Measurements from ENCODE around the gene VWA8. TPM values are rescaled to one million over a fixed set of nuclear protein-coding genes. Genes with fewer than 3 reads are reported as not detected.

Gene VWA8
- total RNA-seq, 1 experiment from 2014 or later: 21.4 TPM

- no peak for TF ChIP-seq CTCF (IDR thresholded peaks at IDR 0.05; ENCODE audit: unreplicated experiment)
- Mint-ChIP-seq H3K36me3 (ENCODE audit: insufficient read depth, unreplicated experiment) (peaks cover 5% of the 10 kb centered on the region), H3K27me3 (ENCODE audit: insufficient read depth, unreplicated experiment) (no peaks in the 10 kb centered on the region), H3K4me1 (ENCODE audit: insufficient read depth, unreplicated experiment) (peaks cover 16% of the 10 kb centered on the region), H3K9me3 (ENCODE audit: unreplicated experiment) (no peaks in the 10 kb centered on the region), H3K27ac (ENCODE audit: low read depth, unreplicated experiment) (peak overlapping the region; percentile 72), H3K4me3 (ENCODE audit: unreplicated experiment) (peak overlapping the region; percentile 4)
- CTCF ChIA-PET: interaction anchor here (0.6 to 0.7 kb wide), 2 partner anchors 68 to 80 kb away, joined by 3 read pairs; no protein-coding TSS in a partner anchor
- DNase-seq (ENCODE audit: unreplicated experiment): peak; percentile 76
- intact Hi-C loops (cut with micrococcal nuclease): no loop called here
- POLR2A ChIA-PET: interaction anchor here (0.6 to 1.3 kb wide), 8 partner anchors 8 to 327 kb away, joined by 3 to 5 read pairs (median 3); partner anchors contain the start of gene DGKH
- BruUV-seq (replicated peaks): no TSS peak
Measured at GRCh38 chr13:41720839-41721561, 239.9 kb downstream of the VWA8 start.

- peaks cover 12% of the 10 kb centered on the region for H3K36me3 Mint-ChIP-seq (ENCODE audit: insufficient read depth, unreplicated experiment)
- no peak overlapping the region for H3K27ac Mint-ChIP-seq (ENCODE audit: low read depth, unreplicated experiment)
- H3K4me1 Mint-ChIP-seq (ENCODE audit: insufficient read depth, unreplicated experiment): peaks cover 13% of the 10 kb centered on the region
- intact Hi-C loops (cut with micrococcal nuclease): no loop called here
- no peak overlapping the region for H3K4me3 Mint-ChIP-seq (ENCODE audit: unreplicated experiment)
- CTCF ChIA-PET: interaction anchor here (1.8 kb wide), 1 partner anchor 48 kb away, joined by 8 read pairs; no protein-coding TSS in a partner anchor
- no peaks in the 10 kb centered on the region for H3K27me3 Mint-ChIP-seq (ENCODE audit: insufficient read depth, unreplicated experiment)
- TF ChIP-seq CTCF (IDR thresholded peaks at IDR 0.05; ENCODE audit: unreplicated experiment): no peak
- POLR2A ChIA-PET: no interaction called here
- no peaks in the 10 kb centered on the region for H3K9me3 Mint-ChIP-seq (ENCODE audit: unreplicated experiment)
- DNase-seq (ENCODE audit: unreplicated experiment): no peak
- no TSS peak for BruUV-seq (replicated peaks)
Measured at GRCh38 chr13:41716236-41716635, 244.7 kb downstream of the VWA8 start.

GRCh38 chr13:41713405-41713804 is 247.5 kb downstream of the VWA8 start:
- Mint-ChIP-seq H3K27me3 (ENCODE audit: insufficient read depth, unreplicated experiment) (no peaks in the 10 kb centered on the region), H3K4me1 (ENCODE audit: insufficient read depth, unreplicated experiment) (peaks cover 6% of the 10 kb centered on the region), H3K36me3 (ENCODE audit: insufficient read depth, unreplicated experiment) (peaks cover 11% of the 10 kb centered on the region), H3K9me3 (ENCODE audit: unreplicated experiment) (no peaks in the 10 kb centered on the region), H3K4me3 (ENCODE audit: unreplicated experiment) (no peak overlapping the region), H3K27ac (ENCODE audit: low read depth, unreplicated experiment) (no peak overlapping the region)
- ChIA-PET POLR2A (no interaction called here), CTCF (no interaction called here)
- TF ChIP-seq CTCF (IDR thresholded peaks at IDR 0.05; ENCODE audit: unreplicated experiment): no peak
- intact Hi-C loops (cut with micrococcal nuclease): no loop called here
- DNase-seq (ENCODE audit: unreplicated experiment): no peak
- BruUV-seq (replicated peaks): no TSS peak

GRCh38 chr13:41710771-41711170 is 250.1 kb downstream of the VWA8 start:
- Mint-ChIP-seq H3K36me3 (ENCODE audit: insufficient read depth, unreplicated experiment) (peaks cover 11% of the 10 kb centered on the region), H3K4me3 (ENCODE audit: unreplicated experiment) (no peak overlapping the region), H3K27me3 (ENCODE audit: insufficient read depth, unreplicated experiment) (no peaks in the 10 kb centered on the region), H3K27ac (ENCODE audit: low read depth, unreplicated experiment) (no peak overlapping the region), H3K4me1 (ENCODE audit: insufficient read depth, unreplicated experiment) (peaks cover 14% of the 10 kb centered on the region), H3K9me3 (ENCODE audit: unreplicated experiment) (no peaks in the 10 kb centered on the region)
- POLR2A ChIA-PET: no interaction called here
- no TSS peak for BruUV-seq (replicated peaks)
- intact Hi-C loops (cut with micrococcal nuclease): no loop called here
- TF ChIP-seq CTCF (IDR thresholded peaks at IDR 0.05; ENCODE audit: unreplicated experiment): no peak
- DNase-seq (ENCODE audit: unreplicated experiment): no peak
- CTCF ChIA-PET: interaction anchor here (2.0 kb wide), 1 partner anchor 43 kb away, joined by 5 read pairs; no protein-coding TSS in a partner anchor

All from MCF 10A (cell line).